ENCODE data around the gene CDKN2AIPNL.

- TF ChIP-seq CTCF (IDR thresholded peaks at IDR 0.05) (no peak), POLR2A (IDR thresholded peaks at IDR 0.05) (no peak)
Measured at GRCh38 chr5:134437847-134438581, 26.3 kb upstream of the CDKN2AIPNL start.
